Esophagus muscularis mucosa (tissue), 4 donors: ENCODE data around the gene IRX5.

Experiments used
- EP300 ChIP-seq: sonication (generic); formaldehyde crosslinking; IDR thresholded peaks from one replicate; pipeline ENCODE4 v1.6.1; 2017; ENCODE audit warnings: antibody characterized with exemption
- POLR2A ChIP-seq: fragments of 450-650 bp; IDR thresholded peaks from one replicate; pipeline ENCODE4 v1.6.1; 2017; ENCODE audit warnings: antibody characterized with exemption, moderate library complexity, mild to moderate bottlenecking, low read depth
- TF ChIP-seq, protein P1 (sequence below), 3 experiments: fragments of 200-600 bp in 2 of 3; fragments of 450-650 bp in 1 of 3; sonication (generic) in 2 of 3; IDR thresholded peaks; one replicate each; pipeline ENCODE4 v1.5.1; 2017 to 2019; ENCODE audit warnings: antibody characterized with exemption in 3 of 3, mild to moderate bottlenecking in 2 of 3, moderate library complexity in 1 of 3

DNA sequence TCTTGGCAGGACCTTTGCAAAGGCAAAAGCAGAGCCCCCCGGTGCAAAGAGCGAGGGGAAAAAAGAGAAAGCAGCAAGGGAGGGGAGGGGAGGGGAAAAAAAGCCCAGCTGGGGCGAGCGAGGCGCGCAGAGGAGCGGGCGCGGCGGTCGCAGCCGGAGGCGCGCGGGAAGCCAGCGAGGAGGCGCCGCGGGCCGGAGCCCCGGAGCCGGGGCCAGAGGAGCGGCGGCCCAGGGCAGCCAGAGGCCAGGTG lies 129 bp downstream of the IRX5 start:
- TF ChIP-seq POLR2A: no peak
- TF ChIP-seq, protein P1, sequence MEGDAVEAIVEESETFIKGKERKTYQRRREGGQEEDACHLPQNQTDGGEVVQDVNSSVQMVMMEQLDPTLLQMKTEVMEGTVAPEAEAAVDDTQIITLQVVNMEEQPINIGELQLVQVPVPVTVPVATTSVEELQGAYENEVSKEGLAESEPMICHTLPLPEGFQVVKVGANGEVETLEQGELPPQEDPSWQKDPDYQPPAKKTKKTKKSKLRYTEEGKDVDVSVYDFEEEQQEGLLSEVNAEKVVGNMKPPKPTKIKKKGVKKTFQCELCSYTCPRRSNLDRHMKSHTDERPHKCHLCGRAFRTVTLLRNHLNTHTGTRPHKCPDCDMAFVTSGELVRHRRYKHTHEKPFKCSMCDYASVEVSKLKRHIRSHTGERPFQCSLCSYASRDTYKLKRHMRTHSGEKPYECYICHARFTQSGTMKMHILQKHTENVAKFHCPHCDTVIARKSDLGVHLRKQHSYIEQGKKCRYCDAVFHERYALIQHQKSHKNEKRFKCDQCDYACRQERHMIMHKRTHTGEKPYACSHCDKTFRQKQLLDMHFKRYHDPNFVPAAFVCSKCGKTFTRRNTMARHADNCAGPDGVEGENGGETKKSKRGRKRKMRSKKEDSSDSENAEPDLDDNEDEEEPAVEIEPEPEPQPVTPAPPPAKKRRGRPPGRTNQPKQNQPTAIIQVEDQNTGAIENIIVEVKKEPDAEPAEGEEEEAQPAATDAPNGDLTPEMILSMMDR (IDR thresholded peaks at IDR 0.05): no peak
- no peak for TF ChIP-seq EP300
